Measurements from ENCODE around the gene PDE4D. TPM values are rescaled to one million over a fixed set of nuclear protein-coding genes. Genes with fewer than 3 reads are reported as not detected.

The PDE4D gene
- total RNA-seq, 1 donor from 2014 or later, result 26.9 TPM

DNA sequence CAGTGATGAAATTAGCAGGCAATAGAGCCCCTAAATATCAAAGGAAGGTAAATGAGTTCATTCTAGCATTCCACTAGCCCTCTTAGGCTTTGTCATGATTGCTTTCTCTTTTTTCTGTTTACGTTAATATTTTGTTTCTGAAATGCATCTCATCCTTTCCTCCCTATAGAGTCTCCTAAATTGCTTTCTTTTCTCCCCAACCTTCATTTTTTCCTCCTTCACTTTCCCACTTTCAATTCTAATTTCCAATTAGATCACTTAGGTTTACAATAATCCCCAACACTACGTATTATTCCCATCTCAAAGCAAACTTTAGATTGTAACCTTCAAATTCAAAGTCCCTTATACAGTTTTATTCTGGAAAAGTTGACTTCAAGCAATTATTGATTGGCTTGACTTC lies 751.4 kb downstream of the PDE4D start:
- no peak for DNase-seq (ENCODE audit: low read depth)

DNA sequence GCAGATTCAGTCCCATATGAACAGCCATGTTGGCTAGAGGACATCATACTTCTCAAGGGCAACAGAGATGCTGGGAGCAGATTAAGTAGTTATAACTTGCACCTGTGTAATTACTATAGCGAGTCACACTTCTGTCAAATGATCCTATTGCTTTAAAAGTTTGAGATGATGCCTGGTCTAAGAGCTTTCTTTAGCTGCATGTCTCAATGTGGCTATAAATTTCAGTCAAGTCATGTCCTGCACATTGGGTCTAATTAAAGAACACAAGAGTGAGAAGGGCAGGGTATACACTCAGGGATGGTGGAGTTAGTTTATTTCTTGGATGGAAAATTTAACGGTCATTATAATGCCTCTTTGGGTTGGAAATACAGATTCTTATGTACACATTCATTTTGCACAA lies 753.4 kb downstream of the PDE4D start:
- DNase-seq (ENCODE audit: low read depth), result no peak

DNA sequence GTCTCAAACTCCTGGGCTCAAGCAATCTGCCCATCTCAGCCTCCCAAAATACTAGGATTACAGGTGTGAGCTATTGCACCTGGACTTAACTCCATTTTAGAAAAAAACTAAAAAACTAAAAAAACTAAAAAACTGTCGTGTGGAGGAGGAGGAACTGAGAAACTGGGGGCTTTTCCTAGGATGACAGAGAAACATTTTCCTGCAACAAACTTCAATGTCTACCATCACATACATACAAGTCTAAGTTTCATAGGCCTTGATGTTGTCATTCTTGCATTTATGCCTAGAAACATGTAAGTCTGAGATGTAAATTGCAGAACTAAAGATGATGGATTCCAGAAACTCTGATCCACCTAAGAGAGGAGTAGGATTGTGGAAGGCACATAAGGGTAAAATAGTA lies 753.8 kb downstream of the PDE4D start:
- DNase-seq (ENCODE audit: low read depth), result no peak

DNA sequence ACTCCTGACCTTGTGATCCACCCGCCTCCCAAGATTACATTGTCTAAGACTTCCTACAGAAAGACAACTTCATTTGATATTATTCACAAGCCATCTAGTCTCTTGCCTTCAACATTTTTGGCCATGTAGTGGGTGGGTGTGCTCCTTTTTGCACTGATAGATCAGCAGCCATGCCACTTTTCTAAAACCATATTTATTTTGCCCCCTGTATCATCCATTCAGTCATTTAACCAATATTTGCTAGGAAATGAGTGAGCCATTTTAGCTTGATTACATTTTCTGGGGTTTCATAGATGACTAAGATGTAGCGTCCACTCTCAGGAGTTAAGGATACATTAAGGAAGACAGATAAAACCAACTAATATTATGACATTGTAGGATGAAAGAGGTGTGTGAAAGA lies 755.0 kb downstream of the PDE4D start:
- DNase-seq (ENCODE audit: low read depth), result no peak

DNA sequence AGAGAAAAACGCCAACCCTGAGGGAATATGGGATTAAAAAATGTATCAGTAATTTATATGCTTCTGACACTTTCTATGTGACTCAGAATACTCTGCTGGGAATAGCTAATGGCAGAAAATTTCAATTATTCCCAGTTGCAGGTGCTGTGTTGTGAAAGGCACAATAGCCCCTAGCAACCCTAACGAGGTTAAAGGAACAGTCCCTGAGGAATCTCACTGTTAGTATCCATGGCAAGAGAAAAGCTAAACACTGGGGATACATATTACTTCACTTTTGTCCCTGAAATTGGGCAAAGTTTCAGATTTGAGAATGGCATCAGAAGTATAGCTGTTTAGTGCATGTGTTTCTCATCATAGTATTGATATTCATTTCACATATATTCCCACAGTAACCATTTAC lies 755.7 kb downstream of the PDE4D start:
- DNase-seq (ENCODE audit: low read depth), result no peak

DNA sequence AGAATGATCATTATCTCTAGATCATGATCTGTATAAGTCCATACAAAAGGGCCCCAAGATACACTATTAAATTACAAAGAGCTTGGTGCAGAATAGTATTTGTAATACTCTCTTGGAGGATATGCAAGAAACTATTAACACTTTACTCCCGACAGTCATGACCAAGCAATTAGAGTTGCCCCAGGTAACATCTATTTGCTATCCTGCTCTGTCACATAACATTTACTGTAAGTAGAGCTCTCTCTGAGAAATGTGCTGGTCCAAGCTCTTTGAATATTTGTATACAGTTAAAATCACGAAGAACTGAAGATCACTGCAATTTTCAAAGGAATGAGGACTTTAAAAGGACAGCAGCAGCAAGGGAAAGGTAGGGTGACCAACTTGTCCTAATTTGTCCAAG lies 757.0 kb downstream of the PDE4D start:
- no peak for DNase-seq (ENCODE audit: low read depth)

DNA sequence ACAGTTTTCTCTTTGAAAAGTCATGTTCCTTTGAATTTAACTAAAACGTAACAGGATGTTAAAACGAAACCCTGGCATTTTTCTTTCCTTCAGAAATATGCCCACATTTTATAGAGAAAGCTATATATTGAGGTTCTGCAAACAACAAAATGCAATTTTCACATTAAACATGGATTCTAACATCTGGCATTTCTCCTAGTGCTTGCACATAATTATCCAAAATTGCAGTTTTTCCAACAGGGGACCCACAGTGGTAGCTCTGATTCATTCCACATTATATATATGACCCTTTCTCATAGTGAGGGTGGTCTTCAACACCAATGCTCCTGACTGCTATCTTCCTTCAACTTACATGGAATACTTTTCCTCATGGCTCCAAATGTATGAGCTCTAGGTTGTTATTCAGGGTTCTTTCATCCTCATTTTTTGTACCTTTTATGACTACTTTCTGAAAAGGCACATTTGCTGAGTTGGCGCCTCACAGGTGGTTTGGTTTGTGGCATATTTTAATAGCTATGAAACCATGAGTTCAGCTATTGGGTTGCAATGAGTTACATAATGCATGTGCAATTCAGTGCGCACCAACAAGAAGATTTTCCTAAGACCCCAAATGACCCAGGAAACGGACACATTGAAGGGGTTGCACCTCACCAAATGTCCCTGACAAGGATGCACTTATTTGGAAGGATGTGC lies 758.9 kb downstream of the PDE4D start:
- DNase-seq (ENCODE audit: low read depth), result no peak

DNA sequence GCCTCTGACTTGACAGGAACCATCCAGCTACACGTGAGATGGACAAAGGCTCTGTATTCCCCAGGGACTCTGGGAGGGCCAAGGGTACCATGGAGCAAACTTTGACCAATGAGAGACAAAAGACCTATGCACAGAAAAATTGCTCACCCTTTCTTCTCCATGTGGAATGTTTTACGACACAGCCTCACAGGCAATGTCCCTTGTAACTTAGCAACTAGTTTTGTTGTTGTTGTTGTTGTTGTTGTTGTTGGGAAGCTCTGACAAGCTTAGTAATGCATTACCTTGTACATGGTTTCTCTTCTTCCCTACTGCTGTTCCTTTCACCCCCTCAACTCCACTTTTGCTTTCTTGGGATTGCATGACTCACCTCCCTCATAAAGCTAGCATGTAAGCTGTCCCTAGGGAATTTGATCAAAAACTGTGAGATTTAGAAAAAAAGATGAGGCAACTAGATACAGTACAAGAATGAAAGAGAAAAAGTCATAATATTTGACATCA lies 759.7 kb downstream of the PDE4D start:
- DNase-seq (ENCODE audit: low read depth), result peak; percentile 80

DNA sequence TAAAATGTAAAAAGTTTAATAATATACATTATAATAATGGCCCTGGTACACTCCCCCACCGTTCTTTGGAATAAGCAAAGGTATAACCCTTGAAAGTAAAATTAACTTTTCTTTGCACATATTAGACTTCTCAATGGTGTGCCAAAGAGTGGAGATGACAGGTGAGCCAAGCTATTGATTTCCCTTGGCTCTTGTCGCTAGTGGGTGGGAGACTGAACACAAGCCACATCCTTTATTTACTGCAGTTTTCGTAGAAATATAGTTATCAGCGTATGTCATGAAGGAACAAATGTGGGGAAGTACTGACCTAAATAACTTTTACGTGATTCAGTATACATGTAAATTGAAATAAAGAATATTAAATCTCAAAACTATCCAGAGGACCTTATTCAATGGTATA lies 761.4 kb downstream of the PDE4D start:
- DNase-seq (ENCODE audit: low read depth), result no peak

DNA sequence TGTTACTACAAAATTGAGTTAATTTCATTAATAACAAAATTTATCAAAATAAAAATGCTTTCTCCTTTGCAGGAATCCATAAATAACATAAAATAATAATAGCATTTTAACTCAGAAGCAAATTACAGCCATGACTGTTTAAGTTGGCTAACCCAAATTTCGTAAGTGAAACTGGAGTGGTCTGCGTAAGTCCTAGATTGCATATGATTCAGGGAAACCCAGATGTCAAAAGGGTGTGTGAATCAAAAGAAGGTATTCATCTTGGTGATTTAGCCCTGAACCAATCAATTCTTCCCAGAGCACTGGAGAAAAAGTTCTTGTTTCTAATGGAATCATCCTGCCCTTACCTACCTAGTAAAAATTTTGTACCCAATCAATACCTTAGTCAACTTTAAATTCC lies 763.1 kb downstream of the PDE4D start:
- DNase-seq (ENCODE audit: low read depth), result no peak

DNA sequence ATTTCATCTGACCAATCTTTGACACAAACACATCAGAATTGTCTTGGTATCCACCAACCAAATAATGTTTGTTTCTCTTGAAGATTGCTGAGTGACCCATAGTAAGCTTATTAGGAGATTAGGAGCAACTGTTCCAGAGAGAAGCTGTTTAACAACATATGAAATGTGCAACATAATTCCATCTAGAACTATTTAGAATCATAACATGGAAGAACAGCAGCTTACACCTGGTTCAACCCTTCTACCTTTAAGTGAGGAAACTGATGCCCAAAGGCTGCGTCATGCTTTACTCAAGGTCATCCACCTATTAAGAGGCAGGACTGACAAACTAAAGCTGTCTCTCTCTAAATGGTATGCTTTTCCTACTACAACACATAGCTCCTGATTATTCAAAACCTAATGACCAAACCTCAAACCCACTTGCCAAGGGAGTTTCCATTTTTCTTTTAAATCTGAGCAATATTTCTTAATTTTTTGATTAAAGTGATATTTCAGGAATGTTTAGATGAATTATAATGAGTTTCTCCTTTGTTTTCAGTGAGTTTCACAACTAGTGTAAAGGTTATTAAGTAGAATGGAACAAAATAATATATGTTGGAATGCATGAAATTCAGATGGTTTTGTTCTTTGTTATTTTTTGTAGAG lies 764.8 kb downstream of the PDE4D start:
- DNase-seq (ENCODE audit: low read depth), result no peak

DNA sequence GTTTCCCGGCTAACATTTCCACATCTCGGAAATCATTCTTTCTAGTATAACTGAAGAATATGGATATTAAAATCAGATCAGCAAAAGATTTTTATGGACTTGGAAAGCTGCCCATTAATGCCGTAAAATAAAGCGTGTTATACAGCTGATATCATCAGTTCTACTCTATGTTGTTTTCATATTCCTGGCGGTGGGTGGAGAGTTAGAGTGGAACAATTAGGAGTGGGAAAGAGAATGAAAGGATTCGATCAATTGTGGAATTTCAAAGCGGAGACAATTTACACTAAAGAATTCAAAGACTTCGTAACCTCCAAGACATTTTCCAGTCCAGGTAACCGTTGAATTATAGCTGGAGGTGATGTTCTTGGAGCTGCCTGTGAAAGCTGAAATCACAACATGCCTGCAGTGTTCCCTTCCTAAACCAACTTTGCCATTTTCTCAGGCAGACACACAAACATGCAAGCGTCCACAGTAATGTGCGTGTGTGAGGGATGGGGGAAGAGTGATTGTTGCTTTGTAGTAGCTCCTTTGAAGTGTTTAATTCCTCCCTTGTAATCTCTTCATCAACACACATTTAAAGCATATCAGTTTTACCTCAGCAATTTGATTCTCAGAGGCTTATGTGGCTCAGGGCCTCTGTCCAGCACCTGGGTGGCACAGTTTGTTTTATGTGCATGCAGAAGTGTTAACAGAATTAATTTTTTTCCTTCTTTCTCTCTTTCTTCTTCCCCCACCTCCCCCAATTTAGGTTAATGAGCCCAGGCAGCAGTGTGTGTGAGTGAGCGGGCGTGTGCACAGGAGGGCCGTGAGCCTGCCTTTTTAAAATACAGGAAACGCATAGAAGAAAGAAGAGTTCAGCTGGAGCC lies 766.6 kb downstream of the PDE4D start:
- DNase-seq (ENCODE audit: low read depth), result peak; percentile 44

DNA sequence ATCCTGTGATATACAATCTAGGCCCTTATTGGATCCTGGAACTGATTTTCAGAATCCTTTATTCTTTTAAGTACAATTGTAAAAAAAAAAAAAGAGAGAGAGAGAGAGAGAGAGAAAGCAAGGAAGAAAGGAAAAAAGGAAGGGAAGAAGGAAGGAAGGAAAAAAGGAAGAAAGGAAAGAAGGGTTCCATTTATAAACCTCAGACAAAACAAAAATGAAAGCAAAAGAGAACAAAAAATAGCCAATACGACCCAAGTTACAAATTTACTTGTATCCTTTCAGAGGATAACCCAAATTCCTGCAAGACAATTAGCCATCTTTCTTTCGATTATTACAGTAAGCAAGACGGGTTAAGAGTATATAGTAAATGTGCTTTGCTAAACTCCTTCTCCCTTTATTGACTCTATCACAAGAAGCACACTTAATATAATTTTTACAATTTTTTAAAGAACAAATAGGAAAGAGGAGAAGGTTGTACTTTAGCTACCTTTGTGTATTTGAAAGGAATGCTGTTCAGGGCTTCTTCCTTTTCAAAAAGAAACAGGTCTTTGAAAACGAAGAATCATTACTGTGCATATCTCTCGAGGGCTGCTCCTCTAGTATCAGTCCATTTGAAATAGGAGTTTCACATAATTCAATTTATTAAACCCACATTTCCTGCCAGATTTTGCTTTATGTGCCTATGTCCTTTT lies 767.4 kb downstream of the PDE4D start:
- no peak for DNase-seq (ENCODE audit: low read depth)

DNA sequence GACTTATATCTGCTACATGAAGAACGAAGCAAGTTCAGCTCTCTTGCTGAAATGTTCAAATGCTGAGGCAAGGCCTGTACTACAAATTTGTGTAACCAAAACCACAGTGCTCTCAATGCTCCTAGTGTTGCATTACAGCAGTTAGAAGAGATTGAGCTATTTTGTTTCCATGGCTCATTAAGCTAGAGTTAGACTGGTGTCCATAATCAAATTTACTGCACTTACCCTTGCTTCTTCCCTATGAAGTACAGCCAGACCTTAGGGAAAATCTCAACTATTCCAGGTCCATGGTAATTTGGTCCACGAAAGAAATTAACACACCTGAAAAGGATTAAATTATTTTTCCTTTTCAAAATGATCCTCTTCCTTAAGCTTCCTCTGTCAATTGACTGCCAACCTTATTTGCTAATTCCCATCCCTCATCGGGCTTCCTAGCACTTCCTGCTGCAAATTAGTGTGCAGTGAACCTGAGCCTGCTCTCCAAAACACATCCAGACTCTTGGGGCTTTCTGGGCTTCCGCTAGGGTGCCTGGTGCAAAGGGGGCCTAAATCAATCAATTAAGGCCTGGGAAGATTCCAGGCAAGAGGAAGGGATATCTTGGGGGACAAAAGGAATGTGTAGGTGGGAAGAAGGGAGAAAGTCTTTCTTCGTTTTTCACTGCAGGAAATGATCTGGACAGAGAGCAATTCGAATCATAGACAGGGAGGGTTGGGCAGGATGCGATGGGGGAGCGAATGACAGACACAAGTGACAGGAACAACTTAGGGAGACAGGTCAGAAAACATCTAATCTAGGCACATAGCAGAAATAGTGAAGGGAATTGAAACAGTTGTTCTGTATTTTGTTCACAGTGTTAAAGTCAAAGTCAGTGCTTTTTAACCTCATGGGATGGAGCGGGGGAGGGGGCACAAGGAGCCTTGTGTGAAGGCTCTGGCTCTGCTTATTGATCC lies 768.2 kb downstream of the PDE4D start:
- DNase-seq (ENCODE audit: low read depth), result peak; percentile 85

DNA sequence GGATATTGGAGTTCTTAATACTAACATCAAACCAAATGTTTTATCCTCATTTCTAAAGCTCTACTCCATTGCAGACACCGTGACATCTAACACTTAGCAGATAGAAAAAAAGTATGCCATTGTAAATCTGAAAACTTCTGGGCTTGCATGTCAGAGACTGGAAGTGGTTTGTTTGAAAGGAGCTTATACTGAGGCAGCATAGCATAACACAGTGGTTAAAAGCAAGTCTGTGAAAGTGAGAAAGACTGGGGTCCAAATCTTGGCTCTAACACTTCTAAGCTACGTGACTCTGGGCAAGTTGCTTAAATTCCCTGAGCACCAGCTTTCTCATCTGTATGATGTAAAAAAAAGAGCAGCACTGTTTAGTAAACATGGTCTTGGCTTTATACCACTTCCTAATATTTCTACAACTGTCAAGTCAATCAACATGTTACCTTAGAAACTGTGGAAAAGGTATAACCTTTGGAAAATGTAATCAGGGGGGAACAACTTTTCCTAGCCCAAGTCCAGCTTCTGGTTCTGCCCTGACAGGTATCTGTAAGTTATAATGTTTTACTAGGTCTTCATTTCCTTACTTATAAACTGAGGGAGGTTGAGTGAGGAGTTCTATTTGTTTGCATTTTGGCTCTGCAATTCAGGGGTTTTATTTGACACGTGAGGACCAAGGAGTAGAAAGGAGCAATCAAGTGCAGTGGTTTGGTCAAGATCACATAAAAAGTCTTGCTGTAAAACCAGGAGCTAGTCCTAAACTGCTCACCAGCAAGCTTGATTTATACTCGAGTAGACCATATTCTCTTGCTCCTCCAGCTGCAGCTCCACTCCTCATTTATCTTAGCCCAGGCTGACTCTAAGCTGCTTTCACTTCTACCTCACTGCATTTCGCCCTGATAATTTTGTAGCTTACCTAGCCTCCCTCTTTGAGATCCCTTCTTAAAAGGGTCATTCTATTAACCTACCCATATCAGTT lies 769.6 kb downstream of the PDE4D start:
- no peak for DNase-seq (ENCODE audit: low read depth)

DNA sequence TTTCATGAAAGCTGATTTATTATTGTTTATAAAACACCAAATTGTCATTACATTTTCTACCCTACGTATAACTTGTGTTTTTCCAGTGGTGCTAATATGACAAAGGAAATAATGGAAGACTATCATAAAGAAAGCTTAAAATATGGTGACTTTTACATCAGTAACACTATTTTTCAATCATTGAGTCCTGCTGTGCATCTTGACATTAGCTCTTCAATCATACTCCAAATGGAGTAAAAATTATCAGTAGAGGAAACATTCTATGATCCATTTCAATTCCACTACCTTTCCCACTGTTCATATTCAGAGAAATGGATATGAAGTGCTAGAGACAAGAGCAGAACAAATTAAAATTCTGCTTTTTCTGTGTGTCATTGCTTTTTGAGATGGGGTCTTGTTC lies 774.0 kb downstream of the PDE4D start:
- no peak for DNase-seq (ENCODE audit: low read depth)

DNA sequence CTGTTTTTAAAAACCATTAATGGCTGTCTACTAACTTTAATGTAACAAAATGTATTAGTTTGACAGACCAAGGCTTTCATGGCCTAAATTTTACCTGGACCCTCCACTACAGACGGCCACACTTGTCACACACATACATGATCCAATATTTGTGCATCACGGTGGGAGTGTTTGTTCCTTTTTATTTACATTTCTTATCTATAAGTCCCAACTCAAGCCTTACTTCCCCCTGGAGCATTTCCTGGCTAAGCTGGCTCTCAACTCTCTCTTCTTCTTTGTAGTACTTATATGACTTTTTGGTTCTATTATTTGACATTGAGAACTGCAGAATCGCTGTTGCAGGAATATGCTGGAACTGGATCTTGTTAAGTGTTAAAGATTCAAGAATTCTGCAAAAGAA lies 776.2 kb downstream of the PDE4D start:
- no peak for DNase-seq (ENCODE audit: low read depth)

DNA sequence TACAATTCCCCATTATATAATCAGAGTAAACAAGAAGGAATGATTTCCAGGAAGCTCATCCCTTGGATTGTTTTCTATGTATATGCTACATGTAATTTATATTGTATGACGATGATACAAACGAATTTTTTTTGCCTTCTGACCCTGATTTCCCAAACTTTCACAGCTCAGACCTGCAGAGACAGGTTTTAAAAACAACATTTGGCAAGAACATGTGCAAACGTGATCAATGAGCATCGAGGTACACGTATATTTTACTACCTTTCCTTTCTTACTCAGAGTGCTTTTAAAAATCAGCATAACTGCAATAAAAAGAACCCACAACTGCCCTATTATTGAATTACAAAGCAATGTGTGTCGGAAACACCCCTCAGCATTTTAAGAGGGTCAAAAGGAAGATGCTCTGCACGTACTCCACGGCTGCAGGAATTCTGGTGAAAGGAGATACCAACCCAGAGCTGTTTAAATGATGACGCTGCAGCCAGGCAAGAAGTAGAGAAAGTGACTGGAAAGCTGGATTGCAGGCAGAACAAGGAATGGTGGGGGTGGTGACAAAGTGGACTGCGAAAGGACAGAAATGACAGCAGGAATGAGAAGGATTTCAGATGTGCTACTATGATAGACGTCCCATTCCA lies 777.2 kb downstream of the PDE4D start:
- no peak for DNase-seq (ENCODE audit: low read depth)

DNA sequence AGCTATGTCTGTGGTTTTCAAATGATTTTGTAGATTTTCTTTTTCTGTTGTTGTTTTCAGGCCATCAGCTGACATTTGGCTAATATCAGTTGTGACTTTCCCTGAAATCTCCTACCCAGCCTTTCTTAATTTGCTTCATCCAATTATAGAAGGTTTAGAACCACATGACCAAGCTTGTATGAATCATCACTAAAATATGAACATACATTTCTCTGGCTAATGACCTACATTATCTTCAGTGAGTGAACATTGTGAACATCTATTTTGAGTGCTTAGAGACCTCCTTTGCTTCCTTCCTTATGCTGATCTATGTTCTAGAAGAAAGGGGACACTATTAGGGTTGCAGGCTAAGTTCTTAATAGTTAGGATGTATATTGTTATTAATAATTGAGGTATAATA lies 778.2 kb downstream of the PDE4D start:
- no peak for DNase-seq (ENCODE audit: low read depth)

All from renal cortical epithelial cell (primary cell).